Bronchus fibroblast of lung (primary cell): Measurements from ENCODE around the gene FN1. TPM values are rescaled to one million over a fixed set of nuclear protein-coding genes. Genes with fewer than 3 reads are reported as not detected.

Experiments
- total RNA-seq: library from RNA; depleted of rRNA; stranded (reverse); fragments of >200 nt; gene quantifications from 2 replicates; pipeline ENCODE4 v1.2.3, GENCODE V29; 2015

Gene FN1
- 4,600 and 4,893 TPM in 2 replicates for total RNA-seq

DNA sequence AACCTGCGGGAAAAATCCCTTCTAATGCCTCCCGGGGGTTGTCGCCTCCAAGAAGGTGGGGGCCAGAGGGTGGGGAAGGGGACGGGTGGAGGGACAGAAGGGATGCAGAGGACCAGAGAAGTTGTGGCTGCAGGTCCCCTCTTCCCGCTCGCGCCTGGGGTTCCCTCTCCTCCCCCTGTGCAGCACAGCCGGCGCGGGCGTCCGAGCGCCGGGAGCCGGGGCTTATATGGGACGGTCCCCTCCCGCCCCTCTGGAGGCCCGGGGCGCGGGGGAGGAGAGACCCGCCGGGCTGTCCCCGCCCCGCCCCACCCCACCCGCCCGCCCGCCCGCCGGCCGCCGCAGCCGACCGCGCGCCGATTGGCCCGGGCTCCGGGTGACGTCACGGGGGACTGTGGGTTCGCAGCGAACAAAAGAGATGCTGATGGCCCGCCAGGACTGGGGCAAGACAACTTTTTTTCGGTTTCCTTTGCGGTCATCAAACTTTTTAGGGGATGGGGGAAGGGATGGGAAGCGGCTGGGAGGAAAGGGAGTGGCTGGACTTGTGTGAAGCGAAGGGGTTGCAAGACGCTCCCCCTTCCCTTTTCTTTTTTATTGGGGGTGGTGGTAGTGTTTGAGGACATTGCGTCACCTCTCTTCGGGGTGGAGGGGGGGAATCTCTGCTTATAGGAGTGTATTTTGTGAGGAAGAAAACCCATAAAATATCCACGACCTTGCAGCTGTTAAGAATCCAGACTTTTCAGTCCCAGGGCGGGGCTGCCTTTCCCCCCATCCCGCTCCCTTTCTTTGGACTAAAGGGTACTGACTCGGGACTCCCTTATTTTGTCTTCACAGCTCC is at the start of gene FN1:
TSS of gene FN1 (minus strand) at position 199 of the 835 bp plus-strand sequence. CDS start 266 bp downstream, outside the sequence.

DNA sequence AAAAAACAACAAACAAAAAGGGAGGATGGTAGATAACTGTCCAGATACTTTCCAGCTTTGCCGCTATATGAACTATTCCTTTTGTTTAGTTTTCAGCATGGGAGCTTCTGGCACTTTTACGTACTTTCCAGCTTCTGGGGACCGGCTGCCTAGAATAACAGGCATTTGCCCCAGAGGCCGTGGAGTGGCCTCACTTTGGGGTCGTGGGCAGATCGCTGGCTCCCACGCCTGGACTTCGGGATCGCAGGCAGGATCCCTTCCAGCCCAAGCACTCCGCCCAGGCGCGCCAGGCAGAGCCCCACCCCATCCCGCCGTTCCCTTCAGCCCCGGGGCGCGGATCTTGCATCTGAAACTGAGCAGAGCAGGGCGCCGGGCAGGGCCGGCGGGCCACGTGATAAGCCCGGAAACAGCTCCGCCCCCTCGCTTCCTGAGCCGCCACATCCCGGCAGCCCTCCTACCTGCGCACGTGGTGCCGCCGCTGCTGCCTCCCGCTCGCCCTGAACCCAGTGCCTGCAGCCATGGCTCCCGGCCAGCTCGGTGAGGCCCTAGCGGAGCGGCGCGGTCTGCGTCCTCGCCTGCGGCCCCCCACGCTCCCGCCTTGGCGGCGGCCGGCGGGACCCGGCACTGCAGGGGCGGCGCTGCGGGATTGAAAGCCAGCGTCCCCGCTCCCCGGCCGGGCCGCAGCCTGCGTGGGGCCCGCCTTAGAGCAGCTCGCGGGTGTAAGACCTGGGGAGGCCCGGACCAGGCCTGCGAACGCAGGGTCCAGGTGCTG is 124.1 kb downstream of the FN1 start, which contains the start of gene ATIC:
TSS of gene ATIC (plus strand) at position 435 of the 772 bp plus-strand sequence. CDS start at position 519, 84 bp downstream.

Other genes with a start within 250 kb of the FN1 start
- 46.6 and 51.6 TPM in 2 replicates for gene ATIC, start 124.0 kb downstream of the FN1 start, total RNA-seq